HG02981 (cell line): ENCODE data around the gene MROH8.
"Not testable (repeated sequence)": the region's sequence is repeated elsewhere in the genome, so short reads cannot be mapped to it uniquely, and the experiment has no call there.

Experiments
- ATAC-seq: cut with Tn5 transposase; IDR thresholded peaks from one replicate; pipeline ENCODE4 v1.9.1; 2021; ENCODE audit warnings: mild to moderate bottlenecking, moderate library complexity; ENCODE audit not compliant: unreplicated experiment

The MROH8 gene

GRCh38 chr20:37095599-37096414 is 83.5 kb downstream of the MROH8 start, which contains the start of gene RBL1:
Gene RBL1, minus strand, starts transcription at chr20:37095997. Its CDS starts 69 bp downstream, at chr20:37095928.
- ATAC-seq, result peak; percentile 74

GRCh38 chr20:37095108-37095598 is 84.2 kb downstream of the MROH8 start:
- peak; percentile 21 for ATAC-seq

GRCh38 chr20:37090407-37090806 is 88.9 kb downstream of the MROH8 start:
- no peak for ATAC-seq

GRCh38 chr20:37081717-37082289 is 97.5 kb downstream of the MROH8 start:
- ATAC-seq, result no peak

GRCh38 chr20:37077009-37077408 is 102.3 kb downstream of the MROH8 start:
- no peak for ATAC-seq

- ATAC-seq, result no peak
Measured at GRCh38 chr20:37075932-37076685, 103.2 kb downstream of the MROH8 start.

GRCh38 chr20:37072293-37073196 is 106.8 kb downstream of the MROH8 start:
- ATAC-seq, result no peak

- ATAC-seq, result no peak
Measured at GRCh38 chr20:37071481-37071911, 107.9 kb downstream of the MROH8 start.

- not testable (repeated sequence) for ATAC-seq
Measured at GRCh38 chr20:37069563-37069962, 109.8 kb downstream of the MROH8 start.

GRCh38 chr20:37066168-37066567 is 113.2 kb downstream of the MROH8 start:
- no peak for ATAC-seq

GRCh38 chr20:37055276-37055675 is 124.1 kb downstream of the MROH8 start:
- no peak for ATAC-seq

GRCh38 chr20:37053230-37053950 is 126.0 kb downstream of the MROH8 start:
- no peak for ATAC-seq
